HG02610 (cell line): ENCODE measurements around the gene SLC45A1.

Experiments used
- ATAC-seq: cut with Tn5 transposase; IDR thresholded peaks from one replicate; pipeline ENCODE4 v1.9.1; 2021; ENCODE audit warnings: mild to moderate bottlenecking, moderate library complexity; ENCODE audit not compliant: unreplicated experiment

The SLC45A1 gene

GRCh38 chr1:8382608-8383505 lies 64.9 kb downstream of the SLC45A1 start:
- ATAC-seq = no peak

GRCh38 chr1:8384088-8384487 lies 66.2 kb downstream of the SLC45A1 start:
- no peak for ATAC-seq

GRCh38 chr1:8384577-8384976 lies 66.7 kb downstream of the SLC45A1 start:
- no peak for ATAC-seq

GRCh38 chr1:8386247-8386646 lies 68.3 kb downstream of the SLC45A1 start:
- no peak for ATAC-seq

GRCh38 chr1:8388732-8389562 lies 71.0 kb downstream of the SLC45A1 start:
- ATAC-seq = no peak

GRCh38 chr1:8389958-8390535 lies 72.1 kb downstream of the SLC45A1 start:
- ATAC-seq = no peak

- no peak for ATAC-seq
These were observed 72.8 kb downstream of the SLC45A1 start for GRCh38 chr1:8390707-8391106.

- no peak for ATAC-seq
These were observed 74.6 kb downstream of the SLC45A1 start for GRCh38 chr1:8392522-8392921.
